BJ (cell line): Measurements from ENCODE around the gene PLPP3. TPM values are rescaled to one million over a fixed set of nuclear protein-coding genes. Genes with fewer than 3 reads are reported as not detected.

Experiments
- CTCF ChIA-PET: fragments of 350-600 bp; formaldehyde crosslinking; extraction: SDS; loops from one replicate; lab custom pipeline; 2021; ENCODE audit warnings: antibody characterized with exemption, inconsistent platforms; lab: Yijun Ruan, JAX
- POLR2A ChIA-PET: fragments of 300-600 bp; sonication (Branson Sonifier 250); formaldehyde crosslinking; extraction: SDS; loops from one replicate; lab custom pipeline; 2021; ENCODE audit warnings: antibody characterized with exemption; lab: Charles Lee
- DNase-seq: peaks from one replicate; pipeline ENCODE4 v3.0.0-alpha.2; 2011; ENCODE audit warnings: low read depth
- H3K27me3 ChIP-seq: 2 replicates; pipeline ENCODE4 v1.6.0; 2011; ENCODE audit warnings: low read length; ENCODE audit not compliant: control insufficient read depth, insufficient read depth
- H3K36me3 ChIP-seq: 2 replicates; pipeline ENCODE4 v1.5.1; 2011; ENCODE audit warnings: low read length; ENCODE audit not compliant: control insufficient read depth, insufficient read depth
- H3K4me3 ChIP-seq: 2 replicates; pipeline ENCODE4 v1.5.1; 2011; ENCODE audit warnings: low read depth, mild to moderate bottlenecking, control low read depth, low read length
- CTCF ChIP-seq: IDR thresholded peaks from 2 replicates; pipeline ENCODE4 v1.5.1; 2011; ENCODE audit warnings: low read depth, mild to moderate bottlenecking, control low read depth, inconsistent platforms, low read length, moderate library complexity; ENCODE audit not compliant: insufficient read depth
- polyA plus RNA-seq: library from polyadenylated mRNA; depleted of rRNA; stranded (reverse); fragments of >200 nt; gene quantifications from 2 replicates; pipeline ENCODE4 v1.2.3, GENCODE V29; 2011

The PLPP3 gene
- polyA plus RNA-seq, 1 experiment, result 55.4 TPM

- ChIA-PET CTCF (interaction anchor here (0.9 kb wide), 1 partner anchor 20 kb away, joined by 3 read pairs; no protein-coding TSS in a partner anchor), POLR2A (no interaction called here)
- no peaks in the 10 kb centered on the region for H3K27me3 ChIP-seq
- peaks cover 14% of the 10 kb centered on the region for H3K36me3 ChIP-seq
- DNase-seq, result no peak
- no peak overlapping the region for H3K4me3 ChIP-seq
- no peak for TF ChIP-seq CTCF
Observed at GRCh38 chr1:56501888-56502287, 77.5 kb downstream of the PLPP3 start.

- POLR2A ChIA-PET, result no interaction called here
- peaks cover 14% of the 10 kb centered on the region for H3K36me3 ChIP-seq
- no peak for TF ChIP-seq CTCF
Observed at GRCh38 chr1:56501426-56501825, 77.9 kb downstream of the PLPP3 start.

GRCh38 chr1:56496821-56497772 lies 82.3 kb downstream of the PLPP3 start:
- CTCF ChIA-PET, result no interaction called here
- Histone ChIP-seq H3K4me3 (no peak overlapping the region), H3K27me3 (no peaks in the 10 kb centered on the region), H3K36me3 (peaks cover 8% of the 10 kb centered on the region)
- DNase-seq, result no peak
- POLR2A ChIA-PET, result no interaction called here
- TF ChIP-seq CTCF, result no peak

More at GRCh38 chr1:56501426-56501825, 77.9 kb downstream of the PLPP3 start:
- Histone ChIP-seq H3K27me3 (no peaks in the 10 kb centered on the region), H3K4me3 (no peak overlapping the region)
- DNase-seq, result no peak
- CTCF ChIA-PET, result interaction anchor here (0.9 kb wide), 1 partner anchor 21 kb away, joined by 3 read pairs; no protein-coding TSS in a partner anchor

GRCh38 chr1:56496158-56496557 lies 83.2 kb downstream of the PLPP3 start:
- H3K36me3 ChIP-seq, result peaks cover 8% of the 10 kb centered on the region
- POLR2A ChIA-PET, result no interaction called here
- no peak overlapping the region for H3K4me3 ChIP-seq
- no peak for DNase-seq
- CTCF ChIA-PET, result no interaction called here
- H3K27me3 ChIP-seq, result no peaks in the 10 kb centered on the region
- TF ChIP-seq CTCF, result no peak

GRCh38 chr1:56495538-56495937 lies 83.8 kb downstream of the PLPP3 start:
- no peaks in the 10 kb centered on the region for H3K27me3 ChIP-seq
- ChIA-PET CTCF (interaction anchor here (1.1 kb wide), 1 partner anchor 15 kb away, joined by 4 read pairs; no protein-coding TSS in a partner anchor), POLR2A (no interaction called here)
- peaks cover 8% of the 10 kb centered on the region for H3K36me3 ChIP-seq
- TF ChIP-seq CTCF, result no peak
- H3K4me3 ChIP-seq, result no peak overlapping the region
- DNase-seq, result no peak
